NB4 (cell line): ENCODE measurements around the gene BCL2L12.

Source experiments
- DNase-seq: peaks from one replicate; pipeline ENCODE4 v3.0.0; 2010; ENCODE audit warnings: low read depth
- H3K4me3 ChIP-seq: one replicate; pipeline ENCODE4 v1.5.1; 2011; ENCODE audit warnings: mild to moderate bottlenecking, low read depth, low read length, moderate library complexity
- CTCF ChIP-seq: IDR thresholded peaks from one replicate; pipeline ENCODE4 v1.5.1; 2012; ENCODE audit warnings: low read depth, low read length
- MAX ChIP-seq: IDR thresholded peaks from 2 replicates; pipeline ENCODE4 v1.6.1; 2011; ENCODE audit warnings: low read depth, low read length
- MYC ChIP-seq: IDR thresholded peaks from 2 replicates; pipeline ENCODE4 v1.6.1; 2011; ENCODE audit warnings: low read depth, low read length
- POLR2A ChIP-seq: IDR thresholded peaks from 2 replicates; pipeline ENCODE4 v1.6.1; 2011; ENCODE audit warnings: mild to moderate bottlenecking; ENCODE audit not compliant: insufficient read length; ENCODE audit errors: extremely low read depth

BCL2L12 gene

GRCh38 chr19:49654581-49654980 lies 11.2 kb upstream of the BCL2L12 start:
- TF ChIP-seq POLR2A (no peak), MYC (no peak), MAX (no peak), CTCF (no peak)
- H3K4me3 ChIP-seq: no peak overlapping the region
- DNase-seq: no peak

- TF ChIP-seq MYC (no peak), CTCF (no peak), POLR2A (no peak), MAX (no peak)
- DNase-seq: no peak
- H3K4me3 ChIP-seq: no peak overlapping the region
These were observed 9.9 kb upstream of the BCL2L12 start for GRCh38 chr19:49655570-49656455.

GRCh38 chr19:49656456-49657109 lies 9.2 kb upstream of the BCL2L12 start:
- H3K4me3 ChIP-seq: no peak overlapping the region
- no peak for DNase-seq
- TF ChIP-seq MAX: no peak
- TF ChIP-seq CTCF: no peak
- TF ChIP-seq MYC: no peak
- no peak for TF ChIP-seq POLR2A

GRCh38 chr19:49657493-49658138 lies 8.1 kb upstream of the BCL2L12 start:
- no peak overlapping the region for H3K4me3 ChIP-seq
- no peak for TF ChIP-seq CTCF
- no peak for TF ChIP-seq POLR2A
- no peak for TF ChIP-seq MYC
- TF ChIP-seq MAX: no peak
- no peak for DNase-seq

- H3K4me3 ChIP-seq: no peak overlapping the region
- no peak for TF ChIP-seq CTCF
- TF ChIP-seq MAX: no peak
- no peak for DNase-seq
These were observed 7.6 kb upstream of the BCL2L12 start for GRCh38 chr19:49658139-49658517.
